ENCODE results near the gene FBLN2. TPM values are rescaled to one million over a fixed set of nuclear protein-coding genes. Genes with fewer than 3 reads are reported as not detected.

FBLN2 gene
- total and polyA plus RNA-seq, 10 of the 15 experiments (the other 5 are each of a cell fraction or from before 2014, with no cell fraction given) = 0.03 to 0.41 (median 0.12) TPM; not detected in 2

DNA sequence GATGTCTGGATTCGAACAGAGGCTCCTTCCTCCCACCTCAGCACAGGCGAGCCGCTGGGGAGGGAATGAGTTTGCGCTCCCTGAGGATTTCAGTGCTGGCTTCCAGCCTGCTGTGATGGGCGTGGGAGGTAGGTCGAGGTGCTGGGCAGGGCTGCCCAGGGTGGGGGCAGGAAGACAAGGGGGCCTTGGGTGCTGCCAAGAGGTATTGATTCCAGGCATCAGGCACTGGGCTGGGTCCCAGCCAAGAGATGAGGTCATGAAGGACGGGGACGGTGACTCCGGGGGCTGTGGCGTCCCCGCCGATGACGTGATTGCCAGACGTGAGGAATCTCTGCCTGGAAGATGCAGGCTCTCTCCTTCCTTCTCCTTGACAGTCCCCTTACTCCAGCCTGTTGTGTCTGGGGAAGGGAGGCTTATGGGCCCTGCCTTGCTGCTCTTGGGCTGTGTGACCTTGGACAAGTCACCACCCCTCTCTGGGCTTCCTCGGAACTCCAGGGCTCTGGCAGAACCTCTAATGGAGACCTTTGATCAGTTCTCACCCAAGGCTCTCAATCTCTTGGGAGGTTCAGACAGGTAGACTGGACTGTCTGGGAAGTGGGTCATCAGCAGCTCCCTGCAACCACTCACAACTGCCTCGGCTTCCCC, 116.8 kb downstream of the FBLN2 start:
- RAD21 ChIA-PET (ENCODE audit: unreplicated experiment) = no interaction called here
- Histone ChIP-seq H4K20me1 (ENCODE audit: control insufficient read depth, insufficient read depth) (no peaks in the 10 kb centered on the region), H3K27ac (ENCODE audit: control insufficient read depth, insufficient read depth) (no peak overlapping the region), H3K27me3 (replicated peaks in 1 of 2; ENCODE audit: control insufficient read depth in 2 of 2, insufficient read depth in 2 of 2, low read length in 1 of 2) (no peaks in the 10 kb centered on the region), H3K4me3 (no peak overlapping the region), H3K9ac (ENCODE audit: control insufficient read depth, insufficient read depth, low read length) (no peak overlapping the region), H3K79me2 (ENCODE audit: control insufficient read depth, insufficient read depth, low read length) (no peaks in the 10 kb centered on the region), H2AFZ (ENCODE audit: control insufficient read depth, low read depth, low read length) (no peak overlapping the region), H3K4me1 (ENCODE audit: control insufficient read depth, insufficient read depth, low read length) (no peaks in the 10 kb centered on the region), H3K4me2 (ENCODE audit: control insufficient read depth, insufficient read depth) (no peak overlapping the region), H3K9me3 (replicated peaks; ENCODE audit: control insufficient read depth, insufficient read depth, low read length) (no peaks in the 10 kb centered on the region), H3K36me3 (ENCODE audit: control insufficient read depth in 2 of 2, insufficient read depth in 2 of 2, low read length in 1 of 2) (no peaks in the 10 kb centered on the region)
- FAIRE-seq = no peak
- intact Hi-C loops (cut with micrococcal nuclease; ENCODE audit: unreplicated experiment) = no loop called here
- WGBS (ENCODE audit: insufficient coverage, insufficient replicate concordance, low lambda C conversion rate, missing lambda C conversion rate) = 46% methylated on average over 16 of the region's 16 CpGs
- POLR2A ChIA-PET = no interaction called here
- DNase-seq (ENCODE audit: low read depth, low spot score) = no peak
- no TSS peak for BruUV-seq (replicated peaks)
- no peak for ATAC-seq
- CTCF ChIA-PET = interaction anchor here (1.0 kb wide), 1 partner anchor 220 kb away, joined by 4 read pairs; no protein-coding TSS in a partner anchor
- in situ Hi-C loops (cut with MboI) = no loop called here
- SMC1A ChIA-PET (ENCODE audit: uncharacterized antibody, unreplicated experiment) = no interaction called here
- TF ChIP-seq TCF12 (IDR thresholded peaks at IDR 0.05; ENCODE audit: low read depth, low read length) (no peak), SMC3 (IDR thresholded peaks at IDR 0.05; ENCODE audit: borderline replicate concordance, low read length) (no peak), FOS (IDR thresholded peaks at IDR 0.05; ENCODE audit: borderline replicate concordance, extremely low read depth, insufficient read length) (no peak), HDAC2 (IDR thresholded peaks at IDR 0.05) (no peak), CHD4 (IDR thresholded peaks at IDR 0.05) (no peak), SMAD1 (IDR thresholded peaks at IDR 0.05; ENCODE audit: low read depth, partially characterized antibody) (no peak), RUNX3 (IDR thresholded peaks at IDR 0.05; ENCODE audit: low read length) (no peak), RAD51 (IDR thresholded peaks at IDR 0.05) (no peak)
- TF ChIP-seq, protein P1, sequence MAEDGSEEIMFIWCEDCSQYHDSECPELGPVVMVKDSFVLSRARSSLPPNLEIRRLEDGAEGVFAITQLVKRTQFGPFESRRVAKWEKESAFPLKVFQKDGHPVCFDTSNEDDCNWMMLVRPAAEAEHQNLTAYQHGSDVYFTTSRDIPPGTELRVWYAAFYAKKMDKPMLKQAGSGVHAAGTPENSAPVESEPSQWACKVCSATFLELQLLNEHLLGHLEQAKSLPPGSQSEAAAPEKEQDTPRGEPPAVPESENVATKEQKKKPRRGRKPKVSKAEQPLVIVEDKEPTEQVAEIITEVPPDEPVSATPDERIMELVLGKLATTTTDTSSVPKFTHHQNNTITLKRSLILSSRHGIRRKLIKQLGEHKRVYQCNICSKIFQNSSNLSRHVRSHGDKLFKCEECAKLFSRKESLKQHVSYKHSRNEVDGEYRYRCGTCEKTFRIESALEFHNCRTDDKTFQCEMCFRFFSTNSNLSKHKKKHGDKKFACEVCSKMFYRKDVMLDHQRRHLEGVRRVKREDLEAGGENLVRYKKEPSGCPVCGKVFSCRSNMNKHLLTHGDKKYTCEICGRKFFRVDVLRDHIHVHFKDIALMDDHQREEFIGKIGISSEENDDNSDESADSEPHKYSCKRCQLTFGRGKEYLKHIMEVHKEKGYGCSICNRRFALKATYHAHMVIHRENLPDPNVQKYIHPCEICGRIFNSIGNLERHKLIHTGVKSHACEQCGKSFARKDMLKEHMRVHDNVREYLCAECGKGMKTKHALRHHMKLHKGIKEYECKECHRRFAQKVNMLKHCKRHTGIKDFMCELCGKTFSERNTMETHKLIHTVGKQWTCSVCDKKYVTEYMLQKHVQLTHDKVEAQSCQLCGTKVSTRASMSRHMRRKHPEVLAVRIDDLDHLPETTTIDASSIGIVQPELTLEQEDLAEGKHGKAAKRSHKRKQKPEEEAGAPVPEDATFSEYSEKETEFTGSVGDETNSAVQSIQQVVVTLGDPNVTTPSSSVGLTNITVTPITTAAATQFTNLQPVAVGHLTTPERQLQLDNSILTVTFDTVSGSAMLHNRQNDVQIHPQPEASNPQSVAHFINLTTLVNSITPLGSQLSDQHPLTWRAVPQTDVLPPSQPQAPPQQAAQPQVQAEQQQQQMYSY (CRISPR knock-in tag; IDR thresholded peaks at IDR 0.05) = no peak
- TF ChIP-seq, protein P2, sequence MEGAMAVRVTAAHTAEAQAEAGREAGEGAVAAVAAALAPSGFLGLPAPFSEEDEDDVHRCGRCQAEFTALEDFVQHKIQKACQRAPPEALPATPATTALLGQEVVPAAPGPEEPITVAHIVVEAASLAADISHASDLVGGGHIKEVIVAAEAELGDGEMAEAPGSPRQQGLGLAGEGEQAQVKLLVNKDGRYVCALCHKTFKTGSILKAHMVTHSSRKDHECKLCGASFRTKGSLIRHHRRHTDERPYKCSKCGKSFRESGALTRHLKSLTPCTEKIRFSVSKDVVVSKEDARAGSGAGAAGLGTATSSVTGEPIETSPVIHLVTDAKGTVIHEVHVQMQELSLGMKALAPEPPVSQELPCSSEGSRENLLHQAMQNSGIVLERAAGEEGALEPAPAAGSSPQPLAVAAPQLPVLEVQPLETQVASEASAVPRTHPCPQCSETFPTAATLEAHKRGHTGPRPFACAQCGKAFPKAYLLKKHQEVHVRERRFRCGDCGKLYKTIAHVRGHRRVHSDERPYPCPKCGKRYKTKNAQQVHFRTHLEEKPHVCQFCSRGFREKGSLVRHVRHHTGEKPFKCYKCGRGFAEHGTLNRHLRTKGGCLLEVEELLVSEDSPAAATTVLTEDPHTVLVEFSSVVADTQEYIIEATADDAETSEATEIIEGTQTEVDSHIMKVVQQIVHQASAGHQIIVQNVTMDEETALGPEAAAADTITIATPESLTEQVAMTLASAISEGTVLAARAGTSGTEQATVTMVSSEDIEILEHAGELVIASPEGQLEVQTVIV (IDR thresholded peaks at IDR 0.05; ENCODE audit: borderline replicate concordance, partially characterized antibody) = no peak
- TF ChIP-seq, protein P3, sequence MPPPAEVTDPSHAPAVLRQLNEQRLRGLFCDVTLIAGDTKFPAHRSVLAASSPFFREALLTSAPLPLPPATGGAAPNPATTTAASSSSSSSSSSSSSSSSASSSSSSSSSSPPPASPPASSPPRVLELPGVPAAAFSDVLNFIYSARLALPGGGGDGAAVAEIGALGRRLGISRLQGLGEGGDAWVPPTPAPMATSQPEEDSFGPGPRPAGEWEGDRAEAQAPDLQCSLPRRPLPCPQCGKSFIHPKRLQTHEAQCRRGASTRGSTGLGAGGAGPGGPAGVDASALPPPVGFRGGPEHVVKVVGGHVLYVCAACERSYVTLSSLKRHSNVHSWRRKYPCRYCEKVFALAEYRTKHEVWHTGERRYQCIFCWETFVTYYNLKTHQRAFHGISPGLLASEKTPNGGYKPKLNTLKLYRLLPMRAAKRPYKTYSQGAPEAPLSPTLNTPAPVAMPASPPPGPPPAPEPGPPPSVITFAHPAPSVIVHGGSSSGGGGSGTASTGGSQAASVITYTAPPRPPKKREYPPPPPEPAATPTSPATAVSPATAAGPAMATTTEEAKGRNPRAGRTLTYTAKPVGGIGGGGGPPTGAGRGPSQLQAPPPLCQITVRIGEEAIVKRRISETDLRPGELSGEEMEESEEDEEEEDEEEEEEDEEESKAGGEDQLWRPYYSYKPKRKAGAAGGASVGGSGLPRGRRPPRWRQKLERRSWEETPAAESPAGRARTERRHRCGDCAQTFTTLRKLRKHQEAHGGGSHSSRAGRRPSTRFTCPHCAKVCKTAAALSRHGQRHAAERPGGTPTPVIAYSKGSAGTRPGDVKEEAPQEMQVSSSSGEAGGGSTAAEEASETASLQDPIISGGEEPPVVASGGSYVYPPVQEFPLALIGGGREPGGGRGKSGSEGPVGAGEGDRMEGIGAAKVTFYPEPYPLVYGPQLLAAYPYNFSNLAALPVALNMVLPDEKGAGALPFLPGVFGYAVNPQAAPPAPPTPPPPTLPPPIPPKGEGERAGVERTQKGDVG (CRISPR knock-in tag; IDR thresholded peaks at IDR 0.05) = no peak
- TF ChIP-seq, protein P4, sequence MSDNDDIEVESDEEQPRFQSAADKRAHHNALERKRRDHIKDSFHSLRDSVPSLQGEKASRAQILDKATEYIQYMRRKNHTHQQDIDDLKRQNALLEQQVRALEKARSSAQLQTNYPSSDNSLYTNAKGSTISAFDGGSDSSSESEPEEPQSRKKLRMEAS (IDR thresholded peaks at IDR 0.05; ENCODE audit: low read depth, low read length) = no peak
- TF ChIP-seq, protein P5, sequence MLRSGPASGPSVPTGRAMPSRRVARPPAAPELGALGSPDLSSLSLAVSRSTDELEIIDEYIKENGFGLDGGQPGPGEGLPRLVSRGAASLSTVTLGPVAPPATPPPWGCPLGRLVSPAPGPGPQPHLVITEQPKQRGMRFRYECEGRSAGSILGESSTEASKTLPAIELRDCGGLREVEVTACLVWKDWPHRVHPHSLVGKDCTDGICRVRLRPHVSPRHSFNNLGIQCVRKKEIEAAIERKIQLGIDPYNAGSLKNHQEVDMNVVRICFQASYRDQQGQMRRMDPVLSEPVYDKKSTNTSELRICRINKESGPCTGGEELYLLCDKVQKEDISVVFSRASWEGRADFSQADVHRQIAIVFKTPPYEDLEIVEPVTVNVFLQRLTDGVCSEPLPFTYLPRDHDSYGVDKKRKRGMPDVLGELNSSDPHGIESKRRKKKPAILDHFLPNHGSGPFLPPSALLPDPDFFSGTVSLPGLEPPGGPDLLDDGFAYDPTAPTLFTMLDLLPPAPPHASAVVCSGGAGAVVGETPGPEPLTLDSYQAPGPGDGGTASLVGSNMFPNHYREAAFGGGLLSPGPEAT (IDR thresholded peaks at IDR 0.05; ENCODE audit: low read depth) = no peak

Data from GM12878 (cell line).